HG02571 (cell line): ENCODE results near the gene PNPLA3.
"Not testable (repeated sequence)": the region's sequence is repeated elsewhere in the genome, so short reads cannot be mapped to it uniquely, and the experiment has no call there.

Experiments used
- ATAC-seq: cut with Tn5 transposase; IDR thresholded peaks from one replicate; pipeline ENCODE4 v1.9.1; 2021; ENCODE audit warnings: mild to moderate bottlenecking, moderate library complexity; ENCODE audit not compliant: unreplicated experiment

The PNPLA3 gene

DNA sequence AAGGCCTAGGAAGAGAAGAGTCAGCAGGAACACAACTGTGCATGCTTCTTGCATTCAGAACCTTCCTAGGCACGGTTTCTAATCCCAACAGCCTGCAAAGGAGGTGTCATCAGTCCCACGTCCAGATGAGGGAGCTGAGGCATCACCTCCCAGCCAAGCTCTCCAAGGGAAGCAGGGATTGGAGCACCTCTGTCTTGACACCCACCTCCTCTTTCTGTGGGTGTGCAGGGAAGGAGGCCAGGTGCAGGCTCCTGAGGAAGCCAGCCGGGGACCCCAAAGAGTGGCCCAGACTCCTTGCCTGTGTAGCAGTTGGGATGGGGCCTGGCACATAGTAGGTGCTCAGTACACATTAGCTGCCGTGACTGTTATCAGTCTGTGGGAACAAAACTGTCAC lies 33.7 kb upstream of the PNPLA3 start:
- ATAC-seq: no peak

DNA sequence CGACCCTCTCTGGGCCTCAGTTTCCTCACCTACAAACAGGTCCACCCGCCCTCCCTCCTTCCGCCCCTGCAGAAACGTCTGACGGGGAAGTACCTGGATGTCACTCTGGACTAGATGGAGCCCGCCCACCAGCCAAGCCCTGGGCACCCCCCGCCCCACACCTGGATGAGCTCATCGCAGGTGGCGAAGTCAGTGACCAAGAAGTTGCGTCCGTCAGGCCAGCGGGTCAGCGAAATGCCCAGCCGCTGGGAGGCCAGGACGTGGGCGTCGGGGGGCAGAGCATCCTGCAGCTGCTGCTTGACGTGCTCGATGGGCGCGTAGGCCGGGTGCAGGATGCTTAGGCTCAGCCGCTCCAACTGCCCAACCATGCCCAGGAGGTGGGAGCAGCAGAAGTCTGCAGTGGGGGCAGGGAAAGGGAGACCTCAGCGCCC lies 32.7 kb upstream of the PNPLA3 start:
- ATAC-seq: no peak

DNA sequence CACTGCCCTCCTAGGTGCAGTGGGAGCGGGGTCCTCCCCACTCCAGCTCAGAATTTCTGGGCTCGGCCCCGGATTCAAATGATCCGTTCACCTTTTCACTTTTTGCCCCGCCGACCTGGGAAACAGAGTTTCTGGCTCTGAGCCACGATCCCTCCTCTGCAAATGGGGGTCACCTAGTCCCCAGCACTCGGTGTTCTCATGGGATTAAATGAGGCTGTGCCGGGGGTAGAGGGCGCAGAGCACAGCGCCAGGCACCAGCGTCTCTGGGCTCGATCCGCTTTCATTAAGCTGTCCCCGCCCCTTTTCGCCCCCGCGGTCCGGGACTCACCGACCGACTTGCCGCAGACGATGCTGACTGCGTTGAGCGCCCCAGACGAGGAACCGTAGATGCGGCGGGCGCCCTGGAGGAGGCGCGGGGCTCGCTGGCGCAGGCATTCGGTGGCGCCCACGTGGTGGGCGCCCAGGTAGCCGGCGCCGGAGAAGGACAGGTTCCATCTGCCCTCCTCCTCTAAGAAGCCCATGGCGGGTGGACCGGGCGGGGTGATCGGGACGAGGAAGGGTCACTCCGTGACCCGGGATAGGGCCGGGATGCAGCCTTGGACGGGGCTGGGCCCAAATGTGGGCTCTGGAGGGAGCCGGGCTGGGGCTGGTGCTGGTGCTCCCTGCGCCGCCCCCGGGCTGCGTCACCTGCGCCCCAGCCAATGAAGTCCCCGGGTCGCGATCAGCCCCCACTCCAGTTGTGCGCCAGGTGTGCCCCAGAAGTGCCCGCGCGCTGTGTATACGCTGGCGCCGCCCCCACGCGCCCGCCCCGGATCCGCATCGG lies 32.0 kb upstream of the PNPLA3 start, which contains the start of gene PNPLA5:
TSS of gene PNPLA5 (minus strand) at position 654 of the 823 bp plus-strand sequence. CDS start at position 521, 133 bp downstream.
- ATAC-seq: no peak

DNA sequence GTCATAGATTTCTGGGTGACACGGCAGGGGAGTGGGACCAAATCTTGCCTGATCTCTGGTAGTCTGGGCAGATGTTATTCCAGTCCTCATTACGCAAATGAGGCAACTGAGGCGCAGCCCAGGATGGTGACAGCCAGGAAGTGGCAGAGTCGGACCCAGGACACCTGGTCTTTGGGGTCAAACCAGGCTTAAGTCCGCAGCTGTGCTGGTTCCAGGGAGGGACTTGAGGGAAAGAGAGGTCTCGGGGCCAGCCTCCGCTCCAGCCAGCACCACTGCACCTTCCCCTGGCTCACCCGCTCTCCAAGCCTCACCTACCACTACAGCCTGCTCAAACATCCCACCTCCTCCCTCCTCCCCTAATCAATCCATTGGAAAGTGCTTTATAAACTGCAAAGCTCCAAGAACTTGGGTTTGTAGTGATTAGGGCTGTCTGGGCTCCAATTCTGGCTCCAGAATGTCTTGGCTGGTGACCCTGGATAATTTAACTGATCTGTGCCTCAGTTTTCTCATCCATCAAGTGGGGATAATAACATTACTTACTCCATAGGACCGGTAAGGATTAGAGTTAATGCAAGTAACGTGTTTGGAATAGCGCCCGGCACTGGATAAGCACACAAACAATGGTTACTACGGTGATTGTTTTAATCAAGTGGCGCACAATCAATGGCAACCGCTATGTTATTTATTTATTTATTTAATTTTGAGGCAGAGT lies 31.3 kb upstream of the PNPLA3 start:
- ATAC-seq: no peak

DNA sequence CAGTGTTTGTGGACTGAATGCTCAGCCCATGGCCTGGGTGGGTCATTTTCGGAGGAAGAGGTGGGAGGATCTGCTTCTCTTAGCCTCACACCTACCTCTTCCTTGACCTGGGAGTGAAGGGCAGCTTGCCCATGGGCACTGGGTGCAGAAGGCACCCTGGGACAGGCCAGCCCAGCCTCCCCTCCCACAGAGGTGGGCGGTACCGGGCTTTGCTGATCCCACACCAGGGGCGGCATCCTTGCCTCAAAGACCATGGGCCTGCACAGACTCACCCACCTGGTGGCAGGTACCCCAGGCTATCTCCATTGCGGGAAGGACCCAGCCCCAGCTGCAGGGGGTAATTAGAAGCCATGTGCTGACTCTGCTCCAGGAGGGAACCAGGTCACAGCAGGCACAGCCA lies 30.3 kb upstream of the PNPLA3 start:
- ATAC-seq: no peak

DNA sequence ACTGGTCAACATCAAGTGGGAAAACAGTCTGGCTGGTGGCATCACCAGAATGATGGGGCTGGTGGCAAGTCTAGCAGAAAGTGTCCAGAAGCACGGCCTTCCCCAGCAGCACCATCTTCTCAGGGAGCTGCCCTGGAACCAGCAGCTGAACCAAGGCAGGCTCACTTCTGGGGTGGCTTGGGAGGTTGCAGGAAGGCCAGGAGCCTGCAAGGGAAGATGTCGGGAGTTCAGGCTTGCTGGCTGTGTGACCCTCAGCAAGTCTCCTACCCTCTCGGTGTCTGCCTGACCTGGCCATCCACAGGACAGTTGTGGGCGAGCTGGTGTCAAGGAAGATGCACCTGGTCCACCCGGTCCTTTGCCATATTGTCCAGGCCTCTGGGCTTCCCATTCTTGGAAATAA lies 29.5 kb upstream of the PNPLA3 start:
- ATAC-seq: no peak

DNA sequence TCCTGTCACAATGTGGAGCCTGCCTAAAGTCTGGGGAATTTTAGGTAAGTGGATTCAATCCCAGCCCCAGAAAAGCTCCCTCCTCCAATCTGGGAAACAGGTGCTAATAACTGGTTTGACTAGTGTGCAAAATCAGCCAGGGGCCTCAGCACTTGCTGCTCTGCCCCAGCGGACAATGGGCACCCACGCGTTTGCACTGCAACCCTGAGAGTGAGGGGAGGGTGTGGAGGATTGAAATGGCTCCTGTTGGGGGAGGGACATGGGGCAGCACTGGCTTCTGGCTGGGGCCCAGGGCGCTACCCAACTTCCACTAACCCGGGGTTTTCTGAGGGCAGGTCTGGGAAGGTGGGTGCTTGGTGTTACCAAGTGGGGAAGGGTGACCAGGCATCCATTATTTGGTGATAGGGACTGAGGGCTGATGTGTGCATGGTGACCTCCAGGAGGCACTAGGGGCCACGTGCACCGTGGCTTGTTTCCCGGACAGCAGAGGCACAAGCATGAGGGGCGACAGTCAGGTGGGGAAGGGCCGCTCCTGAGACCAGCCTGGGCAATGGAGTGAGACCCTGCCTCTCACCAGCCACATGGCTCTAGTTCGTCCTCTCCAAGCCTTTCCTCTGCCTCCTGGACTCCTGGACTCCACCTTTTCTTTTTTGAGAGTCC lies 27.5 kb upstream of the PNPLA3 start:
- no peak for ATAC-seq

DNA sequence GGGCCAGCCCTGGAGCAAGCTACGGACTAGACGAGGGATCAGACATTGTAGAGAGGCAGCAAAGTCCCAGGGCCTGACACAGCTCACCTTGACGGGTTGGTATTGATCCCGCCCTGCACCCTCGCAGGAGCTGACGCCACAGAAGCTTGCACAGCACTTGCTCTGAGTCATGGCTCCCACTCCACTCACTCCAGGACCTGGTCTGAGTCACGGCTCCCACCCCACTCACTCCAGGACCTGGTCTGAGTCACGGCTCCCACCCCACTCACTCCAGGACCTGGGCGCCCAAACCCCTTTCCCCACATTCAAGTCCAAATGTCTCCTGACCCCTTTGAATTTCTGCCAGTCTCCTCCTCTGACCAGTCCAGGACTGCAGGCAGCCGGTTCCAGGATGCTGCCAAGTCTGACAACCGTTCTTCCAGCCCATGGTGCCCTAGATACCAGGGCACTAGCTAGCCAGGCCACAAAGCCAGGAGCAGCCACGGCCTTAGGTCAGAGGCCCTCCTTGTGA lies 25.8 kb upstream of the PNPLA3 start:
- ATAC-seq: no peak

DNA sequence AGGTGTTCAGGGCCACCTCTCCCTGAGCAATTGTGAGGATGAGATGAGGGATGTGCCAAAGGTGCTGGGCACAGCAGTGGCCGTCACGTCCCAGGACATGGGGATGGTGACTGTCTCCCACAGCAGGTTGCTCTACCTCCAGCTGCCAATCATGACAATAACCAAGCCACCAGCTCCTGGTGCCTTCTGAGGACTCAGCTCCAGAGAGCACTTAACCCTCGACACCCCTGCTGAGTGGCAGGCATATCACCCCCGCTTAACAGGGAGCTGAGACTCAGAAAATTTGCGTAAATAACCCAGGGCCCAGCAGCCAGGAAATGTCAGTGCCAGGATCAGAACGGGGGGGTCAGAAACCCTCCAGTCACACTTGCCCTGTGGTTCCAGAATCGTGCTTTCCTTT lies 23.4 kb upstream of the PNPLA3 start:
- ATAC-seq: no peak

DNA sequence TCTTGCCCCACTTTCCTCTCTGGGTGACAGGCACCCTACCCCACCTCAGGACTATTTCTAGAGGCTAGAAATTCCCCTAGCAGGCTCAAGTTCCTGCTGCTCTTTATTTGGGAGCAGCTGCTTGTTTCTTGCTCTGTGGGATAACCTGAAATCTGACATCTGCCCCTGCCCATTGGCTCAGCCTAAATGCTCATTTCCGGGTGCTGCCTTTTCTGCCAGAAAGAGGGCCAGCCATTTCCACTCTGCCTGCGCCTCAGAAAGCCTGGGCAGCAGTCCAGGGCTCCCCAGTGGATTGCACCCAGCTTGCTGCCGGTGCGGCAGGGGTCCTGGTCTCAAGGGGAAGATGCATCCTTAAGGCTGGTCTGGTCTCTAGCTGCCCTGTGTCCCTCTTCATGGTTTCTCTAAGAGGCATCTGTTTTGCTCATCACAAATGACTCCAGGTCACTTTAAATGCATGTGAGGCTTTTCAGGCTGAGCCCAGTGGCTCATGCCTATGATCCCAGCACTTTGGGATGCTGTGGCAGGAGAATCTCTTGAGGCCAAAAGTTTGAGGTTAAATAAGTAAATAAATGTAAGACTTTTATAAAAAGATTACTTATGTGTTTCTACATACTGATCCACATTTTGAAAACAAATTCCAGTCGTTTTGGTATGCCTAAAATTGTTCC lies 21.5 kb upstream of the PNPLA3 start:
- no peak for ATAC-seq

DNA sequence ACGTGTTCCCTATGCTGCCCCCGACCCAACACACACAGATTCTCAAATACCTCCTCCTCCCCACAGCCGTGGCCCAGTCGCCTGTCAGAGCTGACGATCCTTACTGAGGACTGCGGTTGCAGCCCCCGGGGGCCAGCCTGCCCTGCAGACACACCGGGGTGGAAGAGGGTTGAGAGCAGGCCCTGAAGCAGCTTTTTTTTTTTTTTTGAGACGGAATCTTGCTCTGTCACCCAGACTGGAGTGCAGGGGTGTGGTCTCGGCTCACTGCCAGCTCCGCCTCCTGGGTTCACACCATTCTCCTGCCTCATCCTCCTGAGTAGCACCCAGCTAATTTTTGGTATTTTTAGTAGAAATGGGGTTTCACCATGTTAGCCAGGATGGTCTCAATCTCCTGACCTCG lies 20.6 kb upstream of the PNPLA3 start:
- ATAC-seq: not testable (repeated sequence)

DNA sequence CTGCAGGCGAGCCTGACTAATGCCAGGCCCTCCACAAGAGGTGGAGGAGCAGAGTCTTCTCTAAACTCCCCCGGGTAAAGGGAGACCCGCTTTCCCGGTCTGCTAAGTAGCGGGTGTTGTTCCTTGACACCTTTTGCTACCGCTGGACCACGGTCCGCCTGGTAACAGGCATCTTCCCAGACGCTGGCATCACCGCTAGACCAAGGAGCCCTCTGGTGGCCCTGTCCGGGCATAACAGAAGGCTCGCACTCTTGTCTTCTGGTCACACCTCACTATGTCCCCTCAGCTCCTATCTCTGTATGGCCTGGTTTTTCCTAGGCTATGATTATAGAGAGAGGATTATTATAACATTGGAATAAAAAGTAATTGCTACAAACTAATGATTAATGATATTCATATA lies 19.2 kb upstream of the PNPLA3 start:
- not testable (repeated sequence) for ATAC-seq

DNA sequence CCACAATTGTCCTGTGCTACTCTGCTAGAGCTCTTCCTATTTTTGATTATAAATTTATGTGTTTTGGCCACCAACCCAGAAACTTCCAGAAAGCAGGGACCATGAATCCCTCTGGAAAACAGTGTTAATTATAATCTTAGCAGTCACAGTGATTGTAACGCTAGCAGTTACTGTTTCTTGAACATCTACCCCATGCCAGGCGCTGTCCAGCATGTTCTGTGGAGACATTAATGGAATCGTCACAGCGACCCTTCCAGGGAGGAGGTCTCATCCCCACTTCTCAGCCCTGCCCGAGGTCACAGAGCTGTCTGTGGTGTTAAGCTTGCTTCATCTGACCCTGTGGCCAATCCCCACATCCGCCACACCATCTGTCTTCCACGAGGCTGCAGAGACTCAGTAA lies 17.9 kb upstream of the PNPLA3 start:
- ATAC-seq: no peak

DNA sequence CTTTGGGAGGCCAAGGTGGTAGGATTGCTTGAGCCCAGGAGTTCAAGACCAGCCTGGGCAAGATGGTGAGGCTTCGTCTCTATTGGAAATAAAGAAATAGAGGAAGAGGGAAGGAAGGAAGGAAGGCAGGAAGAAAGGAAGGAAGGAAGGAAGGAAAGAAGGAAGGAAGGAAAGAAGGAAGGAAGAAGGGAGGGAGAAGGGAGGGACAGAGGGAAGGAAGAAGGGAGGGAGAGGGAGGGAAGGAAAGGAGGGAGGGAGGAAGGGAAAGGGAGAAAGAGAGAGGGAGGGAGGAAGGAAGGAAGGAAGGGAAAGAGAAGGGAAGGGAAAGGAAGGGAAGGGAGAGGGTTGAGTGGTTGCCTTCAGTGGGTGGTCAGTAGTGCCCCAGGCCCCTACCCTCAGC lies 13.9 kb upstream of the PNPLA3 start:
- no peak for ATAC-seq

DNA sequence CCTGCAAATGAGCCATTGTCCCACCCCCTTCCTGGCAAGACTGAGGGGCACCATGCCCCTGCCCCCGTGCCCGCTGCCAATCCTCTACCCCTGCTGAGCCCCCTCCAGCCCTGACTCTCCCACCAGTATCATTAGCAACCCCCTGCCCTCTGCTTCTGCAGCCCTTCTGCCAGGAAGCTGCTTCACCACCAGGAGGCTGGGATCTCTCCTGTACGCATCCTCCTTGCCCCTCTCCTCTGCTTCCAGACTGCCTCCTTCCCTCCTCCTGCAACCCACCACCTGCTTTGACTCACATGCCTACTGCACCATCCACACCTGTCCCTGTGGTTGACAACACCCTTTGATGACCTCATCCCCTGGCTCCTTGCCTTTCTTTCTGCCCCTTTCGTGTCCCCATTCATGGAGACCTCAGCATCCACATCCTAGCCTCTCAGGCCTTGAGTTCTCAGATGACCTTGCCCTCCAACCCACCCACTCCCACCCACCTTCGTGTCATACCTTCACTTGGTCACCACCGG lies 13.4 kb upstream of the PNPLA3 start:
- no peak for ATAC-seq

DNA sequence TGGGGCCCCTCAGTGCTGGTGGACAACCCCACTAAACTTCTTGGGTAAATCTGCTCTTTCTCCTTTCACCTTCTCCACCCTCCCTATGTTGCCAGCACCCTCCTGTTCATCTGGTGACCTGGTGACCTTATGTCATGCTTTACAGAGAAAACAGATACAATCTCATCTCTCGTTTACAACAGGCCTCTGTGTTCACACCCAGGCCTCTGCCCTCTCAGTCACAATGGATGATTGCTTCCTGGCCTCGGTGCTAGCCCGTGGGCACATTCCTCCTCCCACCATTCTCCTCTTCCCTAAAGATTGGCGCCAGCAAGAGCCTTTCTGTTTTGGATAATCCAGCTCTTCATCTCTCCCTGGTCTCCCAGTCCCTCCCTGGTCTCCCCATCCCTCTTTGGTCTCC lies 12.3 kb upstream of the PNPLA3 start:
- ATAC-seq: no peak

DNA sequence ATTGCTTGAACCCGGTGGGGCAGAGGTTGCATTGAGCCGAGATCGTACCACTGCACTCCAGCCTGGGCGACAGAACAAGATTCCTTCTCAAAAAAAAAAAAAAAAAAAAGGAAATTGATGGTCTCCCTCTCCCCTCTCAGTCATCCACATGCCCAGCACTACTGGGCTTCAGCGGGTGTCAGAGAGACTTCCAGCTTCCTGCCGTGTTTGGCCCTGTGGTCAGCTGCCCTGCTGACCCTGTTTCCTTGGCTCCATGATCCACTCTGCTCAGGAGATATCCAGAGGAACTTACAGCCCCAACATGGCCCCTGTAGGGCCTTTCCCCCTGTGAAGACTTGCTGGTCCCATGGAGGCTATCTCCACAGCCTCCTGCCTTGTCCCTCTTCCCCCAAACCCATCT lies 6.1 kb upstream of the PNPLA3 start:
- ATAC-seq: no peak

DNA sequence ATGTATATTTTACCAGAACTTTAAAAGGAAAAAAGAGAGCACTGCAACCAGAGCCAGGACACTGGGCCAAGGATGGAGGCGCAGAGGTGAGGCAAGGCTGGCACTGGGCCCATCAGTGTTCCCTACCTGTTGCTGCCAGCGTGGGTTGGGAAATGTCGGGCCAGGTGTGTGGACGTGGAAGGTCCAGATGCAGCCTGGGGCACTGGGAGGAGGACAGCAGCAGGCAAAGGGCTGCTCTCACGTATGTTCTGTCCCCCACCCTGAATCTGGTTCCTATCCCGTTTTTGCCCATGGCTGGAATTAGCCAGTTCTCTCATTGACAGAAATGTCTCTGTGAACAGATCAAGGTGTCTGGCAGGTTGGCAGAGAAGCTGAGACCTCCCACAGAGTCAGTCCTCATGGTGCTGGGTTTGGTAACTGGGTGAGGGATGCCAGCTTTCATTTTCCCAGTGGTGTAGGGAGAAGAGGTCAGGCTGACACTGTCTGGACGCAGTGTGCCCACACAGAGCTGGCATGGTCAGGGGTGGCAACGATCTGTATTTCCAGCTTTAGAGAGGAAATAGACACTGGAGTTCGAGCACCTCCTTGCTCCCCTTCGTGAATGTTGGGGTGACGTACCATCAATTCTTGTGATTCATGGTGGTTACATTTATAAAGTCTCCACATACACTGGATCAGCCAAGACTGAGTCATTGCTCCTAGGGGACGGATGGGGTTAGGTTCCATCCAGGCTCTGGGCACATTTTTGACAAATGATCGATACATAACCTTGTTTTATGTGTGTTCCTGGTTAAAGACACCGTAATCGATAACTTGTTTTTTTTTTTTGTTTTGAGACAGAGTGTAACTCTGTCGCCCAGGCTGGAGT lies 4.3 kb upstream of the PNPLA3 start:
- ATAC-seq: no peak

DNA sequence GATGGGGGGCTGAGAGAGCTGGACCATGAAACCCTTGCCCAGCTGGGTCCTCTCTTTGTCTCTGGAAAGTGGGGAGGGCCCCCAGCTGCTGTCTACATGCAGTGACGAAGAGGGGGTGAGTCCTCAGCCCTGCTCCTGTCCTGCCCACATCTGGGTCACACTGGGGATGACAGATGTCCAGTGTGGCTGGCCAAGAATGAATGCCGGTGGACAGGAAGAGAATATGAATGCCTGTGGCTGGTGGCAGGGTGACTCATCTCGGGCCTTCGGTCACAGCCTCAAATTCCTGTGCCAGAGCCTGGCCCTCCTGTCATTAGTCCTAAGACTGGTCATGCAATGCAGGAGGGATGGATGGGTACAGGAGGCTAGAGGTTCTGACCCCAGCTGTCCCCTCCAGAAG lies 2.2 kb upstream of the PNPLA3 start:
- ATAC-seq: no peak

DNA sequence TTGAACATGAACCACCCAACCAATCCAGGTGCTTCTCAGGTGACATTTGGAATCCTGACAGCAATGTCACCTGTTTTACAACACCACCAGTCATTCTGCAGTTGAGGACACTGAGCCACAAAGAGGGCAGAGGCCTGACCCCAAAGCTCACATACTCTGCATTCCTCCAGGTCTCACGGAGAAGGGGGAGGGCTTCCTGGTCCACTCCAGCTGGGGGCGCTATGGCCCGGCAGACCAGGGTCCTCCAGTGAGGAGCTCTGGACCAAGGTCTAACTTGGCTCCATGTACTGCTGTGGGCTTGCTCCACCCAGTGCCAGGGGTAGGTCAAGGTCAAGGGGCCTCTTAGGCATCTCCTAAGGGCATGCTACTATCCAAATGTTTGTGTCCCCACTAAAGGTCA lies 1.5 kb upstream of the PNPLA3 start:
- ATAC-seq: no peak
